ENCODE measurements around the gene ECD.

GRCh38 chr10:73131301-73131700, 36.5 kb downstream of the ECD start:
- TF ChIP-seq CTCF (IDR thresholded peaks at IDR 0.05) = no peak
- no peak for TF ChIP-seq POLR2A (IDR thresholded peaks at IDR 0.05)
